Bronchial epithelial cell (primary cell): Measurements from ENCODE around the gene SALL4. TPM values are rescaled to one million over a fixed set of nuclear protein-coding genes. Genes with fewer than 3 reads are reported as not detected.

Experiments
- DNase-seq: peaks from one replicate; pipeline ENCODE4 v3.0.0-alpha.2; 2010; ENCODE audit warnings: low read depth
- FAIRE-seq: peaks from 2 replicates; lab custom pipeline; 2011; peaks lifted over from hg19 to GRCh38; lab: Jason Lieb, UNC
- H3K27me3 ChIP-seq: 2 replicates; pipeline ENCODE4 v1.5.1; 2011; ENCODE audit warnings: low read length; ENCODE audit not compliant: control insufficient read depth, insufficient read depth
- H3K36me3 ChIP-seq: 2 replicates; pipeline ENCODE4 v1.5.1; 2011; ENCODE audit warnings: low read length; ENCODE audit not compliant: control insufficient read depth, insufficient read depth
- H3K4me3 ChIP-seq: 2 replicates; pipeline ENCODE4 v1.5.1; 2011; ENCODE audit warnings: mild to moderate bottlenecking, low read depth, low read length, control low read depth
- CTCF ChIP-seq: IDR thresholded peaks from 2 replicates; pipeline ENCODE4 v1.5.1; 2011; ENCODE audit warnings: mild to moderate bottlenecking, moderate library complexity, low read length, control low read depth, inconsistent platforms; ENCODE audit not compliant: insufficient read depth, severe bottlenecking
- total RNA-seq: library from RNA; depleted of rRNA; stranded (reverse); fragments of >200 nt; gene quantifications from 2 replicates; pipeline ENCODE4 v1.2.1, GENCODE V29; 2014

SALL4 gene
- total RNA-seq, 1 donor from 2014 or later = 0.26 TPM

GRCh38 chr20:51801122-51801822 lies 1.0 kb downstream of the SALL4 start:
- TF ChIP-seq CTCF = no peak
- H3K36me3 ChIP-seq = no peaks in the 10 kb centered on the region
- FAIRE-seq = no peak
- H3K27me3 ChIP-seq = peaks cover 22% of the 10 kb centered on the region
- no peak for DNase-seq
- peak overlapping the region; percentile 20 for H3K4me3 ChIP-seq

GRCh38 chr20:51800872-51801121 lies 1.5 kb downstream of the SALL4 start:
- DNase-seq = no peak
- no peak for FAIRE-seq

GRCh38 chr20:51800060-51800871 lies 2.1 kb downstream of the SALL4 start:
- H3K36me3 ChIP-seq = no peaks in the 10 kb centered on the region
- H3K27me3 ChIP-seq = peaks cover 22% of the 10 kb centered on the region
- peak overlapping the region; percentile 20 for H3K4me3 ChIP-seq
- no peak for FAIRE-seq
- peak; percentile 26 for DNase-seq
- peak; percentile 98 for TF ChIP-seq CTCF

More at GRCh38 chr20:51800872-51801121, 1.5 kb downstream of the SALL4 start:
- Histone ChIP-seq H3K36me3 (no peaks in the 10 kb centered on the region), H3K4me3 (peak overlapping the region; percentile 20), H3K27me3 (peaks cover 22% of the 10 kb centered on the region)
- TF ChIP-seq CTCF = no peak

GRCh38 chr20:51799401-51799860 lies 2.9 kb downstream of the SALL4 start:
- H3K36me3 ChIP-seq = no peaks in the 10 kb centered on the region
- FAIRE-seq = no peak
- peaks cover 22% of the 10 kb centered on the region for H3K27me3 ChIP-seq
- no peak for DNase-seq
- TF ChIP-seq CTCF = no peak
- H3K4me3 ChIP-seq = no peak overlapping the region

GRCh38 chr20:51797357-51798025 lies 4.8 kb downstream of the SALL4 start:
- Histone ChIP-seq H3K36me3 (no peaks in the 10 kb centered on the region), H3K27me3 (peaks cover 23% of the 10 kb centered on the region), H3K4me3 (no peak overlapping the region)
- DNase-seq = no peak
- FAIRE-seq = no peak
- TF ChIP-seq CTCF = no peak
